Stimulated activated naive CD4-positive, alpha-beta T cell (primary cell): ENCODE results near the gene ANGPTL7.
"Not testable (repeated sequence)": the region's sequence is repeated elsewhere in the genome, so short reads cannot be mapped to it uniquely, and the experiment has no call there.

Source experiments
- DNase-seq, 6 experiments: peaks; one replicate each; lab custom pipeline; 2025; lab: John Stamatoyannopoulos, UW

Gene ANGPTL7, protein sequence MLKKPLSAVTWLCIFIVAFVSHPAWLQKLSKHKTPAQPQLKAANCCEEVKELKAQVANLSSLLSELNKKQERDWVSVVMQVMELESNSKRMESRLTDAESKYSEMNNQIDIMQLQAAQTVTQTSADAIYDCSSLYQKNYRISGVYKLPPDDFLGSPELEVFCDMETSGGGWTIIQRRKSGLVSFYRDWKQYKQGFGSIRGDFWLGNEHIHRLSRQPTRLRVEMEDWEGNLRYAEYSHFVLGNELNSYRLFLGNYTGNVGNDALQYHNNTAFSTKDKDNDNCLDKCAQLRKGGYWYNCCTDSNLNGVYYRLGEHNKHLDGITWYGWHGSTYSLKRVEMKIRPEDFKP

GRCh38 chr1:11188858-11189451, at the start of gene ANGPTL7:
Gene ANGPTL7, plus strand, starts transcription at chr1:11189355. Its CDS starts 225 bp downstream, at chr1:11189580.
- DNase-seq = no peak

- DNase-seq = no peak
Observed at GRCh38 chr1:11142618-11143391, 46.4 kb upstream of the ANGPTL7 start.

DNA sequence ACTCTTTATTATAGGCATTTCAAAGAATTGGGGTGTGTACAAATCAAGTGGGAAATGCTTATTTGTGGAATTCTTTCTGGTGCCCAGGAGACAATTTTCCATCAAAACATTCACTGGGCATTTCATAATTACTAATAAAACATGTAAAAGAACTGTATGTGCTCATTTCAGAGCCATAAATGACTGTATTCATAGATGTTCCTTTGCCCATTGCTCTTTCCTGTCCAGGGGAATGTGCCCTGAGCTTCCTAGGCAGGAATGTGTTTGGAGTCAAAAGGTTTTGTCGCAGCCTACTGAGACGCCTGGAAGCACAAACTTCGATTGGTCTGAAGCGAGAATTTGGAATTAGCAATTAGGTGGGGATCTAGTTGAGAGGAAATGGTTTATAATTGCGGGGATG, 45.8 kb upstream of the ANGPTL7 start:
- no peak for DNase-seq

DNA sequence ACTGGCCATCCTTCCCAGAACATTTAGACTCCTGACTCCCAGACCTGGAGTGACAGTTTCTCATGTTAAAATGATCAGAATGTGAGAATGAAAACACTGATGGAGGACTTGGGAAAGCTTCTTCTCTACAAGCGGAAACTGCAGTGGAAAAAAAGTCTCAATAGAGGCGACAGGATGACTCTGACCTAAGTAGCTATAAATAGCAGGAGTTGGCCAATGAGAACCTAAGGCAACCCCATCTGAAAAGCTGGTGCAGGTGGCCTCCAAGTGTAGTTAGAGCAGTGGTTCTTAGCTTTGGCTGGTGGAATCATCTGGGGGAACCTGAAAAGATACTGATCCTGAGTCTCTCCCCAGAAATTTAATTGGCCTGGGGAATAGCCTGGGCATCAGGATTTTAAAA, 45.2 kb upstream of the ANGPTL7 start:
- no peak for DNase-seq

DNA sequence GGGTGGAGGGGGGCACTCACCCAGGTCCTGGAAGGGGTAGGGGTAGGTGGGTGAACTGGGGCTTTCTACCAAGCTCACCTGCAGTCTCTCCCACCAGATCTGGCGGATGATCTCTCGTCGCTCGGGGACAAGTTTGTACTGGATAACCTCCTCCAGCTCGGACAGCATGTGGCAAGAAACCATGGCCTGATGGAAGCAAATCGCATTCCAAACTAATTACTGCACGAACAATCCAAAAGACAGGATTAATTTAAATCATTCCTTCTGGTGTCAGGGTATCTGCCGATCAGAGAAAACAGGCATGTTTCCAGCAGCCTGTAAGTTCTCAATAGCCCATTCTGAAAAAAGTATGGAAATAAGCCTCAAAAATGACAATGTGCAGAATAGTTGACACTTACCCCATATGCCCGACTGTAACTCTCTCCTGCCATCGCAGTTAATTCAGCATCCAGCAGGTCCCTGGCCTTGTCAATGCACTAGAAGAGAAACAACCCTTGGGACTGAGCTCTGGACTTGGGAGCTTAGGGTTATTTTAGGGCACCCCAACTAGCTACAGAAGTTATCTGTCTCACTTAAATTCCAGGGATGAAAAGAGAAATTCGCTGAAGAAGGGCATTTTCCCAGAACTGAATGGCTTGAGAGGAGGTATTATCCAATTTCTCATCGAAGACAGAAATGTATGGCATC, 44.4 kb upstream of the ANGPTL7 start:
- no peak for DNase-seq

DNA sequence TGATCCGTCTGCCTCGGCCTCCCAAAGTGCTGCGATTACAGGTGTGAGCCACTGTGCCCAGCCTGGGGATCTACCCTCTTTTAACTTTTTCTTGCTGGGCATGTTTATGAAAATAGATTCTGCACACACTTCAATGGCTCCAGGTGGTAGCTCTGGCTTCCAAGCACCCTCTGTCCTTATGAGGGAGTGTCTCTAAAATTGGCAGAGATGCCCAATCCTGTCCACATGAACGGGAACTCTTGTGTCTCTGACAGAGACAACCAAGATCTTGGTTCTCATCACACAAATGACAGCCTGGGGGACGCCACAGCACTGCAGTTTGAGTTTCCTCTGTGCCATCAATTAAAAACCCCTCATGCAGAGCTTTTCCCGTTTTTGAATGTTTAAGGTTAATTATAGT, 43.4 kb upstream of the ANGPTL7 start:
- no peak for DNase-seq

DNA sequence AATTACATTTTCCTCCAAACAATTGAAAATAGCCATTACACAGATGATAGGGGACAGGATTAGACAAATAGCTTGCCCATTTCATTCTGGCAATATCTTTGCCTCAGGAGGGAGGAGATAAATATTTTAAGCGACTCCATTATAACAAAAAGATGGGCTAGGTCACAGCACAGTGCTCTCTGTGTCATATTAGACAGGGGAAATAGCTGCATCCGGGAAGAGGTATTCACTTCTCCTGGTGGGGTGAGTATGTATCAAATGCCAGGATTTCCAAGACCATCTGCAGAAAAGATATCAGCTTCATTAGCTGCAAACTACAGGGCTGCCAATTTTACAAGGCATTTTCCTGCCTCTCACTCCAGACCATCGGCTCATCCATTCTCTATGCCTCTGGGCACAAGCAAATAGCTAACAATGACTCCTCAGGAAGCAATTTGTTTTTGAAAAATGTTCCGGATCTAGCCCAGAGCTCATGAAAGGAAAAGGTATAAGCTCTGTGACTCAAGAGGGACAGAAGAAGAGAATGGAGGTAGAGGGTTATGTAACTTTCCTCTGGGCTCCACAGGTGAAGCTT, 41.9 kb upstream of the ANGPTL7 start:
- DNase-seq = no peak

- DNase-seq = no peak
Observed at GRCh38 chr1:11150326-11150725, 38.8 kb upstream of the ANGPTL7 start.

DNA sequence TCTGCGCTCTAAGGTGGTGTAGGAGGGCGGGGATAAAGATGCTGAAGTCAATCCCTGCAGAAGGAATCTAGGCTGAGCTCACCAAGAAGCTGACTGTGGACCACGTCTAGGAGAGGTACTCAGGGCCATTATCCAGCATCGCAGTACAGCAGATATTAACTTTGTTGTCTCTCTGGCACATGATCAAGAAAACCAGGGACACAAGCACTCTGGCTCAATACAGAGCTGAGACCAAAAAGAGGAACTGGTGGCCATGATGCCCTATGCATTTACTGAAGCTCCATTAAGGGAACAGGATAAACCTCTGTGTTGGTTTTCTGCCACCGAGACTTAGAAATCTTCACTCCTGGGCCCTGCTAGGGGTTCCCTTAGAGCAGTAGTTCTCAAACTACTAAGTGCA, 38.0 kb upstream of the ANGPTL7 start:
- no peak for DNase-seq

DNA sequence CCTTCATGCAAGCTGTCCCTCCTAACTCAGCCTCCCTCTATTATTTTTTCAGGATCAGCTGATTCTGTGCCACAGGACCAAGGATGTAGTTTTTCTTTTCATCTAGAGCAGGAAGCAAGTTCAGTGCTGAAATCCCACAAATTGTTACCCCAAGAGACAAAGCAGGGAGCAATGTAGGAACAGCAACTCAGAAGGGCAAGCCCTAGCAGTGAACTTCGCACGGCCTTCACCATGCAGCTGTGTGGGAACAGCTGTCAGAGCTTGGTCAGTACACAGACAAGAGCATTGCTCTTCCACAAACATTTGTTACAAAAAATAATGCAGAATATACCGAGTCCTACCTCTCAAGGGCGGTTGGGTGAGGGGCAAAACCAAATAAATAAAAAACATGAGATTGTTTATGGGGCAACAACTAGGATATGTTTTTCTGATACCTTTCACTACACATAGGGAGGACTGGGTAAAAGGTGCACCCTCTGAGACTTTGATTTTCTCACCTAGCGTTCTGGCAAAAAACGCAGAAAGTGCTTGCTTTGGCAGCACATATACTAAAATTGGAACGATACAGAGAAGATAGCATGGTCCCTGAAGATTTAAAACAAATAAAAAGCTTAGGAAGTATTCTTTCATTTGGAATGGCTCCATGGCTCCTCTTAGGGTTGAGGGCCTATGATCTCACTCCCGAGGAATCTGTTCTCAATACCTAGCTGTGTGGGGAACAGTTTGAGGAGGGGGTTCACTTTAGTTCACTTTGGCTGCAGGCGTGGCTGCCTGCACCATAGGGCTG, 37.1 kb upstream of the ANGPTL7 start:
- DNase-seq = no peak

GRCh38 chr1:11152755-11153154, 36.4 kb upstream of the ANGPTL7 start:
- no peak for DNase-seq

- DNase-seq = no peak
Observed at GRCh38 chr1:11153184-11153583, 36.0 kb upstream of the ANGPTL7 start.

DNA sequence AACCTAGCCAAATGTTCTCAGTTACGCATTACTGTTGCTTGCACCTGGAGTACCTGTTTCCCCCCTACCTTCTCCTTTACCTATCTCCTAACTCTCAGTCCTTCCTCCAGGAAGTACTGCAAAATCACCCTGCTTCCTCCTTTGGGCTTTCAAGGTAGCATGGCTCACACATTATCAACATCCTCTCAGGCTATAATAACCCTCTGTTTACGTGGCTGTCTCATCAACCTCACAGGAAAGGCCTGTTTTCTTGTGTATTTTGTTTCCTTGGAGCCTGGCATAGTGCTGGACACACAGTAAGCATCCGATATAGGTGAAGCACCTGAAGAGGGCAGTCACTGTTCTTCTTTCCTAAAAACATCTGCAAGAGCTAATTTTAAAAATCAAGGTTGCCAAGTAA, 32.7 kb upstream of the ANGPTL7 start:
- no peak for DNase-seq

DNA sequence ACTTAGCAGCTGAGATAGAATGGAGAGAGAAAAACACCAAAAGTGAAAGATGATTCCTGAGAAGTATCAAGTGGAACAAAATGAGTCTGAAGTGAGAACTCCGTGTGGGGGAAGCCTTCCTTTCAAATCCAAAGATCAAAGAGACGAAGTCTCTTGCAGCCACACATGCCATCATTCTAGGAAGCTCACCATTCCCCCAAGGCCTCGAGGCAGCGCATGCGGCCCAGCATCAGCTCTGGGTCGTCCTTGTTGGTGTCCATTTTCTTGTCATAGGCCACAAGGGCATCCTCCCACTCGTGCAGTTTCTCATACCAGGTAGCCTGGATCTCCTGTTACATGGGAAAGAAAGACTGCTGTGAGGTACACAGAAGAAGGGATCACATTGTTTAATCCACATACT, 32.2 kb upstream of the ANGPTL7 start:
- no peak for DNase-seq

DNA sequence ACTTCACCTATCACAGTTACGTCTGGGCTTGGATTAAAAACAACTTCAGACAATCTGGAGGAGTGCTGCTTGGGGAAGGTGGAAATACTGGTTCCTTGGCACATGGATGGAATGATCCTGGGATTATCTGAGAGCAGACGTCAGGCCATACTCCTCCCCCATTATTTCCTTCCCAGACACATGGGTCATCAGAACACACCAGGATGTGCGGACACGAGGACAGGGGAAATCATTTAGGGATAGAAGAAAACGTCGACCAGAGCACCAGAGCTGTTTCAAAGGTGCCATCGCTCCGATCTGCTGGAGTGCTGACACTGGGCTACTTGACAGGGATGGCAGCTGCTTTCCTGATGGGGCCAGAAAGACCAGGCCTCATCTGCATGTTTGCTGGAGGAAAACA, 31.8 kb upstream of the ANGPTL7 start:
- no peak for DNase-seq

- DNase-seq = no peak
Observed at GRCh38 chr1:11157867-11158266, 31.3 kb upstream of the ANGPTL7 start.

GRCh38 chr1:11158291-11158690, 30.9 kb upstream of the ANGPTL7 start:
- DNase-seq = no peak

- no peak for DNase-seq
Observed at GRCh38 chr1:11158720-11159321, 30.3 kb upstream of the ANGPTL7 start.

DNA sequence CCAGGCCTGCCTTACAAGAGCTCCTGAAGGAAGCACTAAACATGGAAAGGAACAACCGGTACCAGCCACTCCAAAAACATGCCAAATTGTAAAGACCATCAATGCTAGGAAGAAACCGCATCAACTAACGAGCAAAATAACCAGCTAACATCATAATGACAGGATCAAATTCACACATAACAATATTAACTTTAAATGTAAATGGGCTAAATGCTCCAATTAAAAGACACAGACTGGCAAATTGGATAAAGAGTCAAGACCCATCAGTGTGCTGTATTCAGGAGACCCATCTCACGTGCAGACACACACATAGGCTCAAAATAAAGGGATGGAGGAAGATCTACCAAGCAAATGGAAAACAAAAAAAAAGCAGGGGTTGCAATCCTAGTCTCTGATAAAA, 26.4 kb upstream of the ANGPTL7 start:
- DNase-seq = not testable (repeated sequence)

DNA sequence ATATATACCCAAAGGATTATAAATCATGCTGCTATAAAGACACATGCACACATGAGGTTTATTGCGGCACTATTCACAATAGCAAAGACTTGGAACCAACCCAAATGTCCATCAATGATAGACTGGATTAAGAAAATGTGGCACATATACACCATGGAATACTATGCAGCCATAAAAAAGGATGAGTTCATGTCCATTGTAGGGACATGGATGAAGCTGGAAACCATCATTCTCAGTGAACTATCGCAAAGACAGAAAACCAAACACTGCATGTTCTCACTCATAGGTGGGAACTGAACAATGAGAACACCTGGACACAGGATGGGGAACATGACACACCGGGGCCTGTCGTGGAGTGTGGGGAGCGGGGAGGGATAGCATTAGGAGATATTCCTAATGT, 22.4 kb upstream of the ANGPTL7 start:
- not testable (repeated sequence) for DNase-seq

DNA sequence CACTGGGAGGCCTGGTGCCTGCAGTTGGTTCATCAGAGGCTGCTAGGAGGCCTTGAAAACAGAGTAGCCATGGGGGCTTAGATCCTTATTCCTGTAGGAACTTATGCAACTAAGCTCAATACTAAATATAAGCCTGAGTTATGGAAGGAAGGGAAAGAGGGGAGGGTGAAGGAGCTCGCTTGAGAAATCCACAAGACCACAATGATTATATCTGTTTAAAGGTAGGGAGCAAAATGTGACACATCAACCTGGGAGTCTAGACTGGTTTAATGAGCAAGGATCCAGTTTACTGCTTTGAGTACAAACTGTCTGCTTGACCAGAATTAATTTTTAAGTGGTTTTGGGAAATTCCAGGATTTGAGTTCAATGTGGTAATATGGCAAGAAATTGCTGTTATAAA, 20.4 kb upstream of the ANGPTL7 start:
- DNase-seq = no peak
